GM12878 (cell line): ENCODE data around the gene KMT2E. TPM values are rescaled to one million over a fixed set of nuclear protein-coding genes. Genes with fewer than 3 reads are reported as not detected.
A peak's percentile ranks its signal among the peaks of the same experiment; 100 is the strongest.

Experiments
- ATAC-seq: fragments of 200-7000 bp; cut with Tn5 transposase; 3 replicates; pipeline ENCODE4 v1.9.1; 2020; ENCODE audit warnings: mild to moderate bottlenecking, moderate library complexity
- BruUV-seq: library from RNA; stranded (reverse); fragments of 400-500 nt; replicated peaks from 2 replicates; lab custom pipeline; 2021; lab: Mats Ljungman, UMichigan
- CTCF ChIA-PET: fragments of 300-600 bp; sonication (Branson Sonifier 250); formaldehyde crosslinking; extraction: SDS; loops from one replicate; lab custom pipeline; 2021; ENCODE audit warnings: inconsistent platforms; lab: Yijun Ruan, JAX
- POLR2A ChIA-PET: fragments of 350-600 bp; formaldehyde crosslinking; extraction: SDS; loops from one replicate; lab custom pipeline; 2021; ENCODE audit warnings: inconsistent platforms; lab: Charles Lee
- RAD21 ChIA-PET: fragments of 300-600 bp; sonication (Branson Sonifier 250); formaldehyde crosslinking; loops from one replicate; lab custom pipeline; 2023; ENCODE audit warnings: antibody characterized with exemption; ENCODE audit not compliant: unreplicated experiment; lab: Charles Lee
- SMC1A ChIA-PET: fragments of 300-600 bp; sonication (Branson Sonifier 250); formaldehyde crosslinking; loops from one replicate; lab custom pipeline; 2023; ENCODE audit not compliant: unreplicated experiment, uncharacterized antibody; lab: Charles Lee
- DNase-seq: peaks from one replicate; pipeline ENCODE4 v3.0.0-alpha.2; 2011; ENCODE audit warnings: low read depth, low spot score
- FAIRE-seq: peaks from 3 replicates; lab custom pipeline; 2011; peaks lifted over from hg19 to GRCh38; lab: Jason Lieb, UNC
- H2AFZ ChIP-seq: 2 replicates; pipeline ENCODE4 v1.6.0; 2011; ENCODE audit warnings: low read depth, low read length, control low read depth; ENCODE audit not compliant: control insufficient read depth
- H3K27ac ChIP-seq: 2 replicates; pipeline ENCODE4 v1.5.1; 2011; ENCODE audit warnings: control low read depth; ENCODE audit not compliant: control insufficient read depth, insufficient read depth
- H3K27me3 ChIP-seq, 2 experiments: replicated peaks in 1 of 2; 2 replicates each; pipeline versions ENCODE4 v1.6.0 to v1.6.1; 2011; ENCODE audit warnings: low read length in 1 of 2; ENCODE audit not compliant: control insufficient read depth in 2 of 2, insufficient read depth in 2 of 2
- H3K36me3 ChIP-seq, 2 experiments: 2 replicates each; pipeline ENCODE4 v1.5.1; 2011; ENCODE audit warnings: low read length in 1 of 2; ENCODE audit not compliant: control insufficient read depth in 2 of 2, insufficient read depth in 2 of 2
- H3K4me1 ChIP-seq: 2 replicates; pipeline ENCODE4 v1.6.1; 2011; ENCODE audit warnings: mild to moderate bottlenecking, low read length, moderate library complexity, mixed read lengths; ENCODE audit not compliant: control insufficient read depth, insufficient read depth
- H3K4me2 ChIP-seq: 2 replicates; pipeline ENCODE4 v1.6.0; 2011; ENCODE audit warnings: control low read depth; ENCODE audit not compliant: control insufficient read depth, insufficient read depth
- H3K4me3 ChIP-seq: fragments of 200-600 bp; sonication (generic); 2 replicates; pipeline ENCODE4 v1.5.1; 2016
- H3K79me2 ChIP-seq: 2 replicates; pipeline ENCODE4 v1.6.0; 2011; ENCODE audit warnings: low read length; ENCODE audit not compliant: control insufficient read depth, insufficient read depth
- H3K9ac ChIP-seq: 2 replicates; pipeline ENCODE4 v1.8.0; 2011; ENCODE audit warnings: low read length, control low read depth, mixed read lengths; ENCODE audit not compliant: control insufficient read depth, insufficient read depth
- H3K9me3 ChIP-seq: replicated peaks from 3 replicates; pipeline ENCODE4 v1.5.1; 2011; ENCODE audit warnings: mild to moderate bottlenecking, low read length; ENCODE audit not compliant: control insufficient read depth, insufficient read depth
- H4K20me1 ChIP-seq: 2 replicates; pipeline ENCODE4 v1.6.0; 2011; ENCODE audit not compliant: control insufficient read depth, insufficient read depth
- ATF7 ChIP-seq: fragments of 450-650 bp; IDR thresholded peaks from 2 replicates; pipeline ENCODE4 v1.6.1; 2016; ENCODE audit warnings: low read depth, mild to moderate bottlenecking
- BHLHE40 ChIP-seq, 2 experiments: fragments of 450-650 bp in 1 of 2; IDR thresholded peaks; 2 replicates each; pipeline ENCODE4 v1.6.1; 2011 to 2017; ENCODE audit warnings: low read depth in 2 of 2, borderline replicate concordance in 1 of 2, improper control_type of control experiment in 1 of 2, low read length in 1 of 2, mild to moderate bottlenecking in 1 of 2
- CBFB ChIP-seq: IDR thresholded peaks from 2 replicates; pipeline ENCODE4 v1.6.1; 2016; ENCODE audit warnings: antibody characterized with exemption, low read depth
- CHD2 ChIP-seq: IDR thresholded peaks from 2 replicates; pipeline ENCODE4 v1.6.1; 2011; ENCODE audit warnings: low read depth, low read length, improper control_type of control experiment, borderline replicate concordance
- MTA3 ChIP-seq: IDR thresholded peaks from 2 replicates; pipeline ENCODE4 v1.6.1; 2012; ENCODE audit warnings: low read length, inconsistent platforms, borderline replicate concordance
- RB1 ChIP-seq: fragments of 450-650 bp; formaldehyde crosslinking; IDR thresholded peaks from 2 replicates; pipeline ENCODE4 v1.6.1; 2017; ENCODE audit warnings: mild to moderate bottlenecking, borderline replicate concordance
- SMAD1 ChIP-seq: fragments of 450-650 bp; IDR thresholded peaks from 2 replicates; pipeline ENCODE4 v1.6.1; 2018; ENCODE audit warnings: mild to moderate bottlenecking, low read depth; ENCODE audit not compliant: partially characterized antibody
- TCF7 ChIP-seq: IDR thresholded peaks from 2 replicates; pipeline ENCODE4 v1.6.1; 2014; ENCODE audit warnings: antibody characterized with exemption, borderline replicate concordance
- WRNIP1 ChIP-seq: IDR thresholded peaks from 2 replicates; pipeline ENCODE4 v1.6.1; 2011; ENCODE audit warnings: low read depth, low read length, improper control_type of control experiment, borderline replicate concordance
- ZNF687 ChIP-seq: fragments of 450-650 bp; IDR thresholded peaks from 2 replicates; pipeline ENCODE4 v1.6.1; 2017; ENCODE audit warnings: mild to moderate bottlenecking, moderate library complexity
- WGBS: methylation state at CpG from one replicate; pipeline ENCODE4 v1.1.6; 2016; ENCODE audit warnings: low lambda C conversion rate; ENCODE audit not compliant: insufficient replicate concordance, insufficient coverage; ENCODE audit errors: missing lambda C conversion rate; 5-methylcytosine and 5-hydroxymethylcytosine counted together
- in situ Hi-C: fragments of 300-500 bp; cut with MboI; formaldehyde crosslinking; loops from 9 replicates; pipeline ENCODE4 v1.14.3; 2018; ENCODE audit warnings: mixed read lengths
- intact Hi-C: fragments of 100-400 bp; cut with micrococcal nuclease; formaldehyde crosslinking; loops from one replicate; pipeline ENCODE4 v1.14.2; 2022; ENCODE audit not compliant: unreplicated experiment
- polyA plus RNA-seq, 11 experiments: library from polyadenylated mRNA; depleted of rRNA in 4 of 11; unstranded in 6 of 11; stranded (reverse) in 5 of 11; fragments of >200 nt; fragmentation: Nextera tagmentation in 4 of 11; fragmentation: Illumina TruSeq in 1 of 11; extraction: Ambion mirVana in 4 of 11; extraction: Trizol in 1 of 11; gene quantifications; 1 replicate in 1 of 11; 2 replicates in 10 of 11; pipeline versions ENCODE4 v1.2.1 to v1.2.3, GENCODE V29; 2011 to 2016; ENCODE audit warnings: inconsistent platforms in 2 of 11, missing spikeins in 2 of 11, low read depth in 1 of 11
- total RNA-seq, 4 experiments: library from RNA; depleted of rRNA in 3 of 4; stranded (reverse); fragments of >200 nt in 3 of 4; fragmentation: Illumina TruSeq in 1 of 4; extraction: Trizol in 1 of 4; gene quantifications; 2 replicates each; pipeline versions ENCODE4 v1.2.1 to v1.2.3, GENCODE V29; 2013 to 2021
- TF ChIP-seq, protein P1 (sequence below): fragments of 450-650 bp; formaldehyde crosslinking; IDR thresholded peaks from 2 replicates; pipeline ENCODE4 v1.4.0; 2022; ENCODE audit warnings: mild to moderate bottlenecking, moderate library complexity
- TF ChIP-seq, protein P2 (sequence below): fragments of 450-650 bp; IDR thresholded peaks from 2 replicates; pipeline ENCODE4 v1.6.1; 2017; ENCODE audit warnings: mild to moderate bottlenecking, low read depth, inconsistent platforms; ENCODE audit not compliant: poor library complexity, severe bottlenecking

Gene KMT2E
- total and polyA plus RNA-seq, 10 of the 15 experiments (the other 5 are each of a cell fraction or from before 2014, with no cell fraction given), result 13.2 to 68.1 (median 34.1) TPM

GRCh38 chr7:105014693-105015389, 836 bp downstream of the KMT2E start:
- Histone ChIP-seq H3K4me3 (peak overlapping the region; percentile 100), H3K9me3 (no peaks in the 10 kb centered on the region), H2AFZ (no peak overlapping the region), H3K4me2 (no peak overlapping the region; the same call in 1 of the 2 replicates), H3K4me1 (no peaks in the 10 kb centered on the region), H3K9ac (peak overlapping the region; percentile 100), H4K20me1 (peaks cover 3% of the 10 kb centered on the region), H3K27ac (peak overlapping the region; percentile 100), H3K36me3 (0 out of 4 replicates have a peak, but pooled peaks cover 0 to 5% of the 10 kb centered on the region in 2 experiments), H3K79me2 (peaks cover 97% of the 10 kb centered on the region), H3K27me3 (no peaks in the 10 kb centered on the region)
- ChIA-PET POLR2A (interaction anchor here (0.5 to 6.0 kb wide), 14 partner anchors 8 to 131 kb away, joined by 3 to 78 read pairs (median 4); no protein-coding TSS in a partner anchor), CTCF (interaction anchor here (0.6 to 5.8 kb wide), 6 partner anchors 12 to 138 kb away, joined by 3 to 66 read pairs (median 4); no protein-coding TSS in a partner anchor), SMC1A (interaction anchor here (0.8 to 5.7 kb wide), 11 partner anchors 12 to 338 kb away, joined by 3 to 87 read pairs (median 4); no protein-coding TSS in a partner anchor), RAD21 (interaction anchor here (0.8 to 4.4 kb wide), 8 partner anchors 12 to 517 kb away, joined by 3 to 81 read pairs (median 4); partner anchors contain the start of gene RINT1)
- intact Hi-C loops (loop anchor here (10.0 kb wide), 1 partner anchor 1270 kb away; the partner anchor contains the start of gene NAMPT), in situ Hi-C loops (loop anchor here (5.0 to 25.0 kb wide), 2 partner anchors 68 to 1272 kb away; partner anchors contain the start of gene NAMPT)
- FAIRE-seq (no peak), DNase-seq (no peak), ATAC-seq (peak; percentile 26)
- TSS peak; percentile 56 for BruUV-seq
- 2% methylated on average over 22 of the region's 22 CpGs for WGBS
- TF ChIP-seq, protein P1, sequence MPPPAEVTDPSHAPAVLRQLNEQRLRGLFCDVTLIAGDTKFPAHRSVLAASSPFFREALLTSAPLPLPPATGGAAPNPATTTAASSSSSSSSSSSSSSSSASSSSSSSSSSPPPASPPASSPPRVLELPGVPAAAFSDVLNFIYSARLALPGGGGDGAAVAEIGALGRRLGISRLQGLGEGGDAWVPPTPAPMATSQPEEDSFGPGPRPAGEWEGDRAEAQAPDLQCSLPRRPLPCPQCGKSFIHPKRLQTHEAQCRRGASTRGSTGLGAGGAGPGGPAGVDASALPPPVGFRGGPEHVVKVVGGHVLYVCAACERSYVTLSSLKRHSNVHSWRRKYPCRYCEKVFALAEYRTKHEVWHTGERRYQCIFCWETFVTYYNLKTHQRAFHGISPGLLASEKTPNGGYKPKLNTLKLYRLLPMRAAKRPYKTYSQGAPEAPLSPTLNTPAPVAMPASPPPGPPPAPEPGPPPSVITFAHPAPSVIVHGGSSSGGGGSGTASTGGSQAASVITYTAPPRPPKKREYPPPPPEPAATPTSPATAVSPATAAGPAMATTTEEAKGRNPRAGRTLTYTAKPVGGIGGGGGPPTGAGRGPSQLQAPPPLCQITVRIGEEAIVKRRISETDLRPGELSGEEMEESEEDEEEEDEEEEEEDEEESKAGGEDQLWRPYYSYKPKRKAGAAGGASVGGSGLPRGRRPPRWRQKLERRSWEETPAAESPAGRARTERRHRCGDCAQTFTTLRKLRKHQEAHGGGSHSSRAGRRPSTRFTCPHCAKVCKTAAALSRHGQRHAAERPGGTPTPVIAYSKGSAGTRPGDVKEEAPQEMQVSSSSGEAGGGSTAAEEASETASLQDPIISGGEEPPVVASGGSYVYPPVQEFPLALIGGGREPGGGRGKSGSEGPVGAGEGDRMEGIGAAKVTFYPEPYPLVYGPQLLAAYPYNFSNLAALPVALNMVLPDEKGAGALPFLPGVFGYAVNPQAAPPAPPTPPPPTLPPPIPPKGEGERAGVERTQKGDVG, result no peak
- TF ChIP-seq TCF7, result no peak
- 0 out of 2 replicates have a peak, but pooled peaks have one; percentile 39 for TF ChIP-seq CBFB
- TF ChIP-seq ZNF687, result peak; percentile 21; the same call in 1 of the 2 replicates
- TF ChIP-seq SMAD1, result peak; percentile 15
- TF ChIP-seq CHD2, result peak; percentile 64; the same call in 1 of the 2 replicates
- 0 out of 2 replicates have a peak, but pooled peaks have one; percentile 30 for TF ChIP-seq ATF7
- no peak for TF ChIP-seq MTA3
- TF ChIP-seq RB1, result peak; percentile 30; the same call in 1 of the 2 replicates
- TF ChIP-seq WRNIP1, result peak; percentile 96; the same call in 1 of the 2 replicates
- TF ChIP-seq, protein P2, sequence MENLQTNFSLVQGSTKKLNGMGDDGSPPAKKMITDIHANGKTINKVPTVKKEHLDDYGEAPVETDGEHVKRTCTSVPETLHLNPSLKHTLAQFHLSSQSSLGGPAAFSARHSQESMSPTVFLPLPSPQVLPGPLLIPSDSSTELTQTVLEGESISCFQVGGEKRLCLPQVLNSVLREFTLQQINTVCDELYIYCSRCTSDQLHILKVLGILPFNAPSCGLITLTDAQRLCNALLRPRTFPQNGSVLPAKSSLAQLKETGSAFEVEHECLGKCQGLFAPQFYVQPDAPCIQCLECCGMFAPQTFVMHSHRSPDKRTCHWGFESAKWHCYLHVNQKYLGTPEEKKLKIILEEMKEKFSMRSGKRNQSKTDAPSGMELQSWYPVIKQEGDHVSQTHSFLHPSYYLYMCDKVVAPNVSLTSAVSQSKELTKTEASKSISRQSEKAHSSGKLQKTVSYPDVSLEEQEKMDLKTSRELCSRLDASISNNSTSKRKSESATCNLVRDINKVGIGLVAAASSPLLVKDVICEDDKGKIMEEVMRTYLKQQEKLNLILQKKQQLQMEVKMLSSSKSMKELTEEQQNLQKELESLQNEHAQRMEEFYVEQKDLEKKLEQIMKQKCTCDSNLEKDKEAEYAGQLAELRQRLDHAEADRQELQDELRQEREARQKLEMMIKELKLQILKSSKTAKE, result no peak
- TF ChIP-seq BHLHE40 (IDR thresholded peaks at IDR 0.05; ENCODE audit: borderline replicate concordance in 1 of 2, low read depth in 2 of 2, low read length in 1 of 2), result no peak
